Mesothelial cell of epicardium (in vitro differentiated cells): Measurements from ENCODE around the gene CDCA3. TPM values are rescaled to one million over a fixed set of nuclear protein-coding genes. Genes with fewer than 3 reads are reported as not detected.

ENCODE experiments used
- DNase-seq, 2 experiments: peaks; one replicate each; pipeline ENCODE4 v3.0.0; 2021; ENCODE audit warnings: low spot score in 2 of 2; ENCODE audit not compliant: unreplicated experiment in 2 of 2
- H3K27ac Mint-ChIP-seq: 2 replicates; pipeline ENCODE4 v1.8.0; 2021; ENCODE audit warnings: mixed read lengths
- H3K27me3 Mint-ChIP-seq: 2 replicates; pipeline ENCODE4 v1.8.0; 2021; ENCODE audit warnings: low read depth, mixed read lengths
- H3K36me3 Mint-ChIP-seq: 2 replicates; pipeline ENCODE4 v1.8.0; 2021; ENCODE audit warnings: mixed read lengths
- H3K4me1 Mint-ChIP-seq: 2 replicates; pipeline ENCODE4 v1.8.0; 2021; ENCODE audit warnings: mixed read lengths
- H3K4me3 Mint-ChIP-seq: 2 replicates; pipeline ENCODE4 v1.8.0; 2021; ENCODE audit warnings: mild to moderate bottlenecking, moderate library complexity, mixed read lengths
- H3K9me3 Mint-ChIP-seq: 2 replicates; pipeline ENCODE4 v1.8.0; 2021; ENCODE audit warnings: mixed read lengths
- total RNA-seq: library from RNA; stranded (reverse); gene quantifications from 3 replicates; pipeline ENCODE4 v1.2.1, GENCODE V29; 2021
- TF ChIP-seq, protein P1 (sequence below): fragments of 200-600 bp; sonication (generic); IDR thresholded peaks from one replicate; pipeline ENCODE4 v1.5.0; 2021; ENCODE audit warnings: antibody characterized with exemption; ENCODE audit not compliant: unreplicated experiment

CDCA3 gene
- total RNA-seq, 1 donor from 2014 or later = 14.3 TPM

DNA sequence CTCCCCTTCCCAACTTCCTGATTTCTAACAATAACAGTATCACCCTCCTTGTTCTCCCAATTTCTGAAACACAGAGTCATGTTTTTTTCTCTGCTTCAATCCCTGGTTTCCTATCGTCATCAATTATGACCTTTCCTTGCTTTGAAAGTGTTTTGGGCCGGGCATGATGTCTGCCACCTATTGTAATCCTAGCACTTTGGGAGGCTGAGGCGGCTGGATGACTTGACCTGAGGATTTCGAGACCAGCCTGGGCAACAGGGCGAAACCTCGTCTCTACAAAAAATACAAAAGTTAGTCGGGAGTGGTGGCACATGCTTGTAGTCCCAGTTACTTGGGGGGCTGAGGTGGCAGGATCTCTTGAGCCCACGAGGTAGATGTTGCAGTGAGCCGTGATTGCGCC is 42.0 kb downstream of the CDCA3 start:
- peaks cover 8% of the 10 kb centered on the region for H3K4me1 Mint-ChIP-seq
- no peak overlapping the region for H3K27ac Mint-ChIP-seq
- TF ChIP-seq, protein P1, sequence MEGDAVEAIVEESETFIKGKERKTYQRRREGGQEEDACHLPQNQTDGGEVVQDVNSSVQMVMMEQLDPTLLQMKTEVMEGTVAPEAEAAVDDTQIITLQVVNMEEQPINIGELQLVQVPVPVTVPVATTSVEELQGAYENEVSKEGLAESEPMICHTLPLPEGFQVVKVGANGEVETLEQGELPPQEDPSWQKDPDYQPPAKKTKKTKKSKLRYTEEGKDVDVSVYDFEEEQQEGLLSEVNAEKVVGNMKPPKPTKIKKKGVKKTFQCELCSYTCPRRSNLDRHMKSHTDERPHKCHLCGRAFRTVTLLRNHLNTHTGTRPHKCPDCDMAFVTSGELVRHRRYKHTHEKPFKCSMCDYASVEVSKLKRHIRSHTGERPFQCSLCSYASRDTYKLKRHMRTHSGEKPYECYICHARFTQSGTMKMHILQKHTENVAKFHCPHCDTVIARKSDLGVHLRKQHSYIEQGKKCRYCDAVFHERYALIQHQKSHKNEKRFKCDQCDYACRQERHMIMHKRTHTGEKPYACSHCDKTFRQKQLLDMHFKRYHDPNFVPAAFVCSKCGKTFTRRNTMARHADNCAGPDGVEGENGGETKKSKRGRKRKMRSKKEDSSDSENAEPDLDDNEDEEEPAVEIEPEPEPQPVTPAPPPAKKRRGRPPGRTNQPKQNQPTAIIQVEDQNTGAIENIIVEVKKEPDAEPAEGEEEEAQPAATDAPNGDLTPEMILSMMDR = no peak
- no peak for DNase-seq
- peaks cover 1% of the 10 kb centered on the region for H3K27me3 Mint-ChIP-seq
- no peak overlapping the region for H3K4me3 Mint-ChIP-seq
- H3K9me3 Mint-ChIP-seq = peaks cover 2% of the 10 kb centered on the region
- H3K36me3 Mint-ChIP-seq = peaks cover 2% of the 10 kb centered on the region

- Mint-ChIP-seq H3K27me3 (no peaks in the 10 kb centered on the region), H3K36me3 (peaks cover 2% of the 10 kb centered on the region), H3K9me3 (peaks cover 3% of the 10 kb centered on the region), H3K4me1 (peaks cover 8% of the 10 kb centered on the region), H3K27ac (no peak overlapping the region), H3K4me3 (no peak overlapping the region)
- no peak for DNase-seq
- TF ChIP-seq, protein P1 = no peak
These were observed 43.9 kb downstream of the CDCA3 start for GRCh38 chr12:6807170-6807569.

- TF ChIP-seq, protein P1 = no peak
- no peak overlapping the region for H3K27ac Mint-ChIP-seq
- peaks cover 2% of the 10 kb centered on the region for H3K27me3 Mint-ChIP-seq
- DNase-seq = no peak
- peaks cover 13% of the 10 kb centered on the region for H3K4me1 Mint-ChIP-seq
- H3K36me3 Mint-ChIP-seq = peaks cover 1% of the 10 kb centered on the region
- H3K4me3 Mint-ChIP-seq = no peak overlapping the region
- peaks cover 2% of the 10 kb centered on the region for H3K9me3 Mint-ChIP-seq
These were observed 51.9 kb downstream of the CDCA3 start for GRCh38 chr12:6799147-6799546.

Other genes starting within 250 kb of the CDCA3 start
- gene CHD4, start 243.9 kb downstream of the CDCA3 start, total RNA-seq = 332 to 358 TPM (median 332 TPM) in 3 replicates
- 1.3 to 1.7 TPM (median 1.3 TPM) in 3 replicates for gene LPAR5, start 215.3 kb downstream of the CDCA3 start, total RNA-seq
- gene ACRBP, start 203.9 kb downstream of the CDCA3 start, total RNA-seq = 2.7 to 3.7 TPM (median 3.5 TPM) in 3 replicates
- gene ING4, start 188.2 kb downstream of the CDCA3 start, total RNA-seq = 63.5 to 69.0 TPM (median 64.2 TPM) in 3 replicates
- 94.9 to 101 TPM (median 96.3 TPM) in 3 replicates for gene ZNF384, start 161.9 kb downstream of the CDCA3 start, total RNA-seq
- 3.7 to 6.0 TPM (median 3.9 TPM) in 3 replicates for gene PIANP, start 150.5 kb downstream of the CDCA3 start, total RNA-seq
- gene COPS7A, start 127.2 kb downstream of the CDCA3 start, total RNA-seq = 34.1 to 37.6 TPM (median 34.8 TPM) in 3 replicates
- gene MLF2, start 98.1 kb downstream of the CDCA3 start, total RNA-seq = 195 to 203 TPM (median 202 TPM) in 3 replicates
- gene PTMS, start 84.9 kb downstream of the CDCA3 start, total RNA-seq = 320 to 338 TPM (median 323 TPM) in 3 replicates
- gene LAG3, start 78.8 kb downstream of the CDCA3 start, total RNA-seq = 2.7 to 3.8 TPM (median 3.5 TPM) in 3 replicates
- gene CD4, start 61.8 kb downstream of the CDCA3 start, total RNA-seq = 2.9 to 3.9 TPM (median 3.8 TPM) in 3 replicates
- gene GPR162, start 29.5 kb downstream of the CDCA3 start, total RNA-seq = 10.8 to 11.5 TPM (median 11.0 TPM) in 3 replicates
- gene P3H3, start 22.9 kb downstream of the CDCA3 start, total RNA-seq = 80.7 to 86.2 TPM (median 83.8 TPM) in 3 replicates
- 22.9 to 24.3 TPM (median 23.0 TPM) in 3 replicates for gene GNB3, start 10.4 kb downstream of the CDCA3 start, total RNA-seq
- gene USP5, start 864 bp upstream of the CDCA3 start, total RNA-seq = 119 to 126 TPM (median 122 TPM) in 3 replicates
- gene TPI1, start 16.2 kb upstream of the CDCA3 start, total RNA-seq = 473 to 488 TPM (median 484 TPM) in 3 replicates
- 2.4 to 4.1 TPM (median 2.9 TPM) in 3 replicates for gene SPSB2, start 22.0 kb upstream of the CDCA3 start, total RNA-seq
- gene LRRC23, start 53.5 kb upstream of the CDCA3 start, total RNA-seq = 11.6 to 14.4 TPM (median 13.4 TPM) in 3 replicates
- 30.2 to 30.7 TPM (median 30.2 TPM) in 3 replicates for gene ENO2, start 63.3 kb upstream of the CDCA3 start, total RNA-seq
- 193 to 205 TPM (median 195 TPM) in 3 replicates for gene ATN1, start 76.7 kb upstream of the CDCA3 start, total RNA-seq
- not detected in 3 replicates for gene RNU7-1, start 92.5 kb upstream of the CDCA3 start, total RNA-seq
- 203 to 215 TPM (median 204 TPM) in 3 replicates for gene C12orf57, start 92.7 kb upstream of the CDCA3 start, total RNA-seq
- 21.6 to 26.2 TPM (median 23.6 TPM) in 3 replicates for gene PTPN6, start 100.1 kb upstream of the CDCA3 start, total RNA-seq
- gene PHB2, start 119.4 kb upstream of the CDCA3 start, total RNA-seq = 221 to 229 TPM (median 224 TPM) in 3 replicates
- 31.6 to 37.7 TPM (median 33.5 TPM) in 3 replicates for gene EMG1, start 119.6 kb upstream of the CDCA3 start, total RNA-seq
- gene LPCAT3, start 167.2 kb upstream of the CDCA3 start, total RNA-seq = 44.6 to 45.9 TPM (median 45.1 TPM) in 3 replicates
- 46.1 to 47.3 TPM (median 46.7 TPM) in 3 replicates for gene C1S, start 209.4 kb upstream of the CDCA3 start, total RNA-seq
- 41.5 to 45.9 TPM (median 45.1 TPM) in 3 replicates for gene C1R, start 241.2 kb upstream of the CDCA3 start, total RNA-seq